HCT116 (cell line): Measurements from ENCODE around the gene CCR2. TPM values are rescaled to one million over a fixed set of nuclear protein-coding genes. Genes with fewer than 3 reads are reported as not detected.

ENCODE experiments used
- ATAC-seq: fragments of 200-7000 bp; cut with Tn5 transposase; 2 replicates; pipeline ENCODE4 v1.9.1; 2020; ENCODE audit warnings: mild to moderate bottlenecking, moderate library complexity
- BruUV-seq: library from RNA; stranded (reverse); fragments of 400-500 nt; replicated peaks from 2 replicates; lab custom pipeline; 2021; lab: Mats Ljungman, UMichigan
- CTCF ChIA-PET: fragments of 300-600 bp; sonication (Branson Sonifier 250); formaldehyde crosslinking; loops from one replicate; lab custom pipeline; 2021; ENCODE audit warnings: antibody characterized with exemption; lab: Charles Lee
- POLR2A ChIA-PET: fragments of 300-600, 350-600 bp; sonication (Branson Sonifier 250); formaldehyde crosslinking; loops from one replicate; lab custom pipeline; 2021; ENCODE audit warnings: antibody characterized with exemption; lab: Charles Lee
- RAD21 ChIA-PET, 2 experiments: fragments of 300-600 bp; sonication (Branson Sonifier 250); formaldehyde crosslinking; loops; one replicate each; lab custom pipeline; 2023; ENCODE audit warnings: low total read pairs in 2 of 2; ENCODE audit not compliant: uncharacterized antibody in 2 of 2, unreplicated experiment in 2 of 2, low non-redundant PET in 1 of 2; lab: Charles Lee
- DNase-seq: peaks from one replicate; pipeline ENCODE4 v3.0.0-alpha.2; 2010; ENCODE audit warnings: low read depth, low spot score
- H2AFZ ChIP-seq: fragments of 200-600 bp; shearing (Covaris generic), sonication (generic); 2 replicates; pipeline ENCODE4 v1.6.1; 2017; ENCODE audit warnings: low read depth, mixed run types, mixed read lengths, antibody characterized with exemption, low read length; ENCODE audit not compliant: poor library complexity, severe bottlenecking
- H3K27ac ChIP-seq: 2 replicates; pipeline ENCODE4 v1.5.1; 2012; ENCODE audit warnings: low read depth, low read length
- H3K27me3 ChIP-seq: fragments of 200-600 bp; sonication (generic); 2 replicates; pipeline ENCODE4 v1.6.1; 2016; ENCODE audit warnings: mixed run types, low read length, mixed read lengths; ENCODE audit not compliant: insufficient read depth
- H3K36me3 ChIP-seq, 2 experiments: fragments of 200-500 bp in 1 of 2; fragments of 200-600 bp in 1 of 2; sonication (Bioruptor generic) in 1 of 2; sonication (generic) in 1 of 2; 2 replicates each; pipeline versions ENCODE4 v1.5.1 to v1.6.1; 2014 to 2016; ENCODE audit warnings: low read length in 2 of 2, inconsistent platforms in 1 of 2, mixed read lengths in 1 of 2, mixed run types in 1 of 2; ENCODE audit not compliant: insufficient read depth in 2 of 2, control insufficient read depth in 1 of 2
- H3K4me1 ChIP-seq, 2 experiments: fragments of 200-600 bp in 1 of 2; sonication (generic) in 1 of 2; 2 replicates each; pipeline versions ENCODE4 v1.5.1 to v1.6.1; 2012 to 2017; ENCODE audit warnings: low read length in 2 of 2, inconsistent platforms in 1 of 2, mild to moderate bottlenecking in 1 of 2, mixed read lengths in 1 of 2, mixed run types in 1 of 2, moderate library complexity in 1 of 2; ENCODE audit not compliant: insufficient read depth in 2 of 2, control insufficient read depth in 1 of 2
- H3K4me2 ChIP-seq: fragments of 200-600 bp; sonication (generic); 2 replicates; pipeline ENCODE4 v1.6.1; 2017; ENCODE audit warnings: mixed run types, low read length, mixed read lengths
- H3K4me3 ChIP-seq, 2 experiments: fragments of 200-600 bp in 1 of 2; sonication (generic) in 1 of 2; replicated peaks in 1 of 2; 2 replicates each; pipeline ENCODE4 v1.5.1; 2011 to 2016; ENCODE audit warnings: low read length in 2 of 2, control low read depth in 1 of 2, low read depth in 1 of 2, mild to moderate bottlenecking in 1 of 2, mixed read lengths in 1 of 2, mixed run types in 1 of 2
- H3K79me2 ChIP-seq: fragments of 200-600 bp; sonication (generic); 2 replicates; pipeline ENCODE4 v1.6.1; 2017; ENCODE audit warnings: mild to moderate bottlenecking, mixed run types, low read length, moderate library complexity, mixed read lengths; ENCODE audit not compliant: insufficient read depth
- H3K9ac ChIP-seq: fragments of 200-600 bp; sonication (generic); 2 replicates; pipeline ENCODE4 v1.6.1; 2016; ENCODE audit warnings: low read length, mixed read lengths
- H3K9me2 ChIP-seq: fragments of 200-600 bp; sonication (generic), shearing (Covaris generic); 2 replicates; pipeline ENCODE4 v1.6.1; 2017; ENCODE audit warnings: mixed run types, mild to moderate bottlenecking, moderate library complexity; ENCODE audit not compliant: insufficient read depth
- H3K9me3 ChIP-seq, 2 experiments: fragments of 200-500 bp in 1 of 2; fragments of 200-600 bp in 1 of 2; sonication (Bioruptor generic) in 1 of 2; sonication (generic) in 1 of 2; 2 replicates each; pipeline ENCODE4 v1.6.1; 2014 to 2017; ENCODE audit warnings: low read length in 2 of 2, mixed read lengths in 2 of 2, inconsistent platforms in 1 of 2, low read depth in 1 of 2, mild to moderate bottlenecking in 1 of 2, mixed run types in 1 of 2, moderate library complexity in 1 of 2; ENCODE audit not compliant: control insufficient read depth in 1 of 2, insufficient read depth in 1 of 2
- H4K20me1 ChIP-seq: fragments of 200-600 bp; sonication (generic), shearing (Covaris generic); 2 replicates; pipeline ENCODE4 v1.6.1; 2017; ENCODE audit warnings: mixed run types, mild to moderate bottlenecking, moderate library complexity; ENCODE audit not compliant: insufficient read depth
- ATF3 ChIP-seq: IDR thresholded peaks from 2 replicates; pipeline ENCODE4 v1.6.1; 2012
- ELF1 ChIP-seq: IDR thresholded peaks from 2 replicates; pipeline ENCODE4 v1.6.1; 2012; ENCODE audit warnings: low read depth, borderline replicate concordance
- FOSL1 ChIP-seq: IDR thresholded peaks from 2 replicates; pipeline ENCODE4 v1.6.1; 2012; ENCODE audit warnings: low read depth
- JUND ChIP-seq: IDR thresholded peaks from 2 replicates; pipeline ENCODE4 v1.6.1; 2012
- POLR2AphosphoS5 ChIP-seq: IDR thresholded peaks from 2 replicates; pipeline ENCODE4 v1.6.1; 2011; ENCODE audit warnings: mild to moderate bottlenecking, low read depth, low read length, moderate library complexity
- REST ChIP-seq: IDR thresholded peaks from 2 replicates; pipeline ENCODE4 v1.6.1; 2012; ENCODE audit warnings: low read depth
- SRF ChIP-seq: IDR thresholded peaks from 2 replicates; pipeline ENCODE4 v1.6.1; 2012; ENCODE audit warnings: low read depth
- YY1 ChIP-seq: IDR thresholded peaks from 2 replicates; pipeline ENCODE4 v1.6.1; 2011; ENCODE audit warnings: low read length, low read depth, moderate library complexity, mild to moderate bottlenecking; ENCODE audit not compliant: insufficient replicate concordance; ENCODE audit errors: extremely low read depth
- ZBTB33 ChIP-seq: IDR thresholded peaks from 2 replicates; pipeline ENCODE4 v1.6.1; 2011; ENCODE audit warnings: mild to moderate bottlenecking, low read length, moderate library complexity; ENCODE audit not compliant: insufficient replicate concordance; ENCODE audit errors: extremely low read depth
- intact Hi-C: fragments of 100-400 bp; cut with micrococcal nuclease; formaldehyde crosslinking; loops from 2 replicates; pipeline ENCODE4 v1.10.0; 2022
- total RNA-seq: library from RNA; stranded (reverse); gene quantifications from one replicate; pipeline ENCODE4 v1.2.1, GENCODE V29; 2021; ENCODE audit not compliant: unreplicated experiment

CCR2 gene
- total RNA-seq, 1 experiment from 2014 or later = not detected

GRCh38 chr3:46400000-46400734, 46.3 kb downstream of the CCR2 start:
- POLR2A ChIA-PET = no interaction called here
- CTCF ChIA-PET = no interaction called here
- Histone ChIP-seq H3K4me1 (no peaks in the 10 kb centered on the region), H3K9me2 (no peaks in the 10 kb centered on the region), H3K27me3 (no peaks in the 10 kb centered on the region), H4K20me1 (no peaks in the 10 kb centered on the region), H3K9ac (no peak overlapping the region), H3K79me2 (no peaks in the 10 kb centered on the region), H2AFZ (no peak overlapping the region), H3K4me2 (no peak overlapping the region), H3K9me3 (no peaks in the 10 kb centered on the region), H3K36me3 (no peaks in the 10 kb centered on the region), H3K27ac (no peak overlapping the region), H3K4me3 (no peak overlapping the region)
- TF ChIP-seq FOSL1 (no peak), YY1 (no peak), REST (no peak), ELF1 (no peak), ATF3 (no peak), POLR2AphosphoS5 (no peak), SRF (no peak), JUND (no peak), ZBTB33 (no peak)
- no peak for DNase-seq
- intact Hi-C loops = no loop called here
- BruUV-seq = no TSS peak
- no peak for ATAC-seq
- RAD21 ChIA-PET = no interaction called here
